Keratinocyte (primary cell): ENCODE data around the gene CACFD1.

Experiments used
- CTCF ChIP-seq, 3 experiments: IDR thresholded peaks in 1 of 3; conservative IDR thresholded peaks in 1 of 3; optimal IDR thresholded peaks in 1 of 3; 2 replicates in 2 of 3; 3 replicates in 1 of 3; pipeline versions ENCODE3 to v1.5.1; 2011; ENCODE audit warnings: low read length in 3 of 3, mild to moderate bottlenecking in 3 of 3, moderate library complexity in 2 of 3, control low read depth in 1 of 3, inconsistent platforms in 1 of 3; ENCODE audit not compliant: insufficient read depth in 2 of 3; ENCODE audit errors: extremely low read depth in 1 of 3
- EZH2 ChIP-seq: IDR thresholded peaks from one replicate; pipeline ENCODE4 v1.6.1; 2012; ENCODE audit warnings: inconsistent platforms, mild to moderate bottlenecking, low read length, moderate library complexity

DNA sequence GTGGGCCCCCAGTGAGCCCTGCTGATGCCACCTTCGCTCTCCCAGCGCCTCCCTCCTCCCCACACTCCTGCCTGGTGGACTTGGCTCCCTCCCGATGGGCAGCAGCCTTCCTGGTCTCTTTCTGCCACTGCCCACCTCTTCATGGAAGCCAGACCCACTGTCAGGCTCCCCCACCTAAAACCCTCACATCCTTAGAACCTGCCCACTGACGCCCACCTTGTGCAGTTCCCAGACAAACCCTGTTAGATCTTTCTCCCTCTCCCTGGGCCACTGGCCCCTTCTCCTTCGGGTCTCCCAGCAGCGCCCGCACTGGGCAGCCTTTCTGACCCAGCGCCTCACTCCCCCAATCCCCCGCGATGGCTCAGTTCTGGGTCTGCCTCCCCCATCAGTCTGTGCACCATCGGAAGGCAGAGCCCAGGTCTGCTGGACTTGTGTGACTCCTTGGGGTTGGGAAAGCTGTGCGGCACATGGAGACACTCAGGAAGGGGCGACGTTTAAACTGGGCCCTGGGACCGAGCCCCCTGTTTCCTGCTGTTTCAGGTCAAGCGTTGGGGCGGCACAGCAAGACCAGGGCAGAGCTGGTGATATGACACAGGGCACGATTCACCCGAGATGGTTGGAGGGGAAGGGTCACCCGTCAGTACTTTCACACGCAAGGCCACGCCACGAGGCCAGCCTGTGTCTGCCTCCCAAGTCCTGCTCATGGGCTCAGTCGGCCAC lies 47.6 kb downstream of the CACFD1 start:
- no peak for TF ChIP-seq EZH2
- TF ChIP-seq CTCF (optimal IDR thresholded peaks at IDR 0.05 in 1 of 3, IDR thresholded peaks at IDR 0.05 in 1 of 3, conservative IDR thresholded peaks at IDR 0.05 in 1 of 3; ENCODE audit: extremely low read depth in 1 of 3, insufficient read depth in 2 of 3, low read length in 3 of 3), result no peak
